Measurements from ENCODE around the gene BBS9. TPM values are rescaled to one million over a fixed set of nuclear protein-coding genes. Genes with fewer than 3 reads are reported as not detected.

BBS9 gene
- total and polyA plus RNA-seq, 9 of the 15 experiments (the other 6 are each of a cell fraction or from before 2014, with no cell fraction given), result 0.77 to 3.3 (median 2.4) TPM

- TF ChIP-seq CUX1 (CRISPR knock-in tag; IDR thresholded peaks at IDR 0.05) (no peak), NCOA6 (IDR thresholded peaks at IDR 0.05) (no peak), HMG20A (CRISPR knock-in tag; conservative IDR thresholded peaks at IDR 0.05) (no peak), HNRNPL (IDR thresholded peaks at IDR 0.05; ENCODE audit: low read depth, low read length) (no peak), ZNF436 (CRISPR knock-in tag; IDR thresholded peaks at IDR 0.05) (no peak), PRPF4 (IDR thresholded peaks at IDR 0.05; ENCODE audit: insufficient read depth, low read depth, low read length, poor library complexity, severe bottlenecking) (no peak), COPS2 (conservative IDR thresholded peaks at IDR 0.05) (no peak), LCOR (CRISPR knock-in tag; IDR thresholded peaks at IDR 0.05) (no peak), CBX8 (IDR thresholded peaks at IDR 0.05; ENCODE audit: borderline replicate concordance, extremely low read depth, low read depth, low read length, poor library complexity, severe bottlenecking) (no peak)
These were observed 196.6 kb downstream of the BBS9 start (continued) for GRCh38 chr7:33325754-33326484.

Data from K562 (cell line).